Omental fat pad (tissue), 4 donors: Measurements from ENCODE around the gene HNF1B. TPM values are rescaled to one million over a fixed set of nuclear protein-coding genes. Genes with fewer than 3 reads are reported as not detected.
"Not testable (repeated sequence)": the region's sequence is repeated elsewhere in the genome, so short reads cannot be mapped to it uniquely, and the experiment has no call there.

ENCODE experiments used
- ATAC-seq: fragments of 150-250 bp; one replicate; pipeline ENCODE4 v1.9.1; 2016; ENCODE audit warnings: mild to moderate bottlenecking, moderate library complexity; ENCODE audit not compliant: low FRiP score
- DNase-seq: peaks from one replicate; pipeline ENCODE4 v3.0.0-alpha.2; 2019; ENCODE audit warnings: low spot score
- CTCF ChIP-seq, 3 donors: fragments of 450-650 bp; IDR thresholded peaks; one replicate each; pipeline ENCODE4 v1.5.1; 2016 to 2017; ENCODE audit warnings: antibody characterized with exemption in 3 of 3, mild to moderate bottlenecking in 3 of 3, moderate library complexity in 2 of 3
- total RNA-seq, 4 donors: library from RNA; depleted of rRNA; stranded (reverse); fragments of >200 nt; gene quantifications; one replicate each; pipeline ENCODE4 v1.1.0, GENCODE V29; 2016

The HNF1B gene
- total RNA-seq, 4 donors from 2014 or later, result not detected

GRCh38 chr17:37787055-37787757 is 42.3 kb upstream of the HNF1B start:
- no peak for TF ChIP-seq CTCF (IDR thresholded peaks at IDR 0.05)
- peak; percentile 70 for ATAC-seq
- no peak for DNase-seq

GRCh38 chr17:37786481-37786880 is 41.6 kb upstream of the HNF1B start:
- ATAC-seq (no peak), DNase-seq (no peak)
- no peak for TF ChIP-seq CTCF (IDR thresholded peaks at IDR 0.05)

- DNase-seq, ATAC-seq: not testable (repeated sequence)
Observed at GRCh38 chr17:37782460-37782859, 37.6 kb upstream of the HNF1B start.

- no peak for DNase-seq
- no peak for ATAC-seq
- TF ChIP-seq CTCF (IDR thresholded peaks at IDR 0.05), result no peak
Observed at GRCh38 chr17:37781451-37781850, 36.6 kb upstream of the HNF1B start.

GRCh38 chr17:37779554-37779953 is 34.7 kb upstream of the HNF1B start:
- DNase-seq (no peak), ATAC-seq (no peak)
- no peak for TF ChIP-seq CTCF (IDR thresholded peaks at IDR 0.05)

- no peak for DNase-seq
- no peak for ATAC-seq
- no peak for TF ChIP-seq CTCF (IDR thresholded peaks at IDR 0.05)
Observed at GRCh38 chr17:37774504-37774903, 29.6 kb upstream of the HNF1B start.

- no peak for TF ChIP-seq CTCF (IDR thresholded peaks at IDR 0.05)
- no peak for ATAC-seq
- DNase-seq, result no peak
Observed at GRCh38 chr17:37772982-37773381, 28.1 kb upstream of the HNF1B start.
